SH-SY5Y (cell line): ENCODE data around the gene FCN1.

Source experiments
- GATA2 ChIP-seq: IDR thresholded peaks from 2 replicates; pipeline ENCODE4 v1.6.1; 2011; ENCODE audit warnings: mild to moderate bottlenecking, low read depth, low read length
- GATA3 ChIP-seq: IDR thresholded peaks from 2 replicates; pipeline ENCODE4 v1.6.1; 2011; ENCODE audit warnings: low read depth, mild to moderate bottlenecking, low read length, moderate library complexity

GRCh38 chr9:134864821-134865190 lies 52.9 kb downstream of the FCN1 start:
- no peak for TF ChIP-seq GATA2
- no peak for TF ChIP-seq GATA3
